Sigmoid colon (tissue), 4 donors: ENCODE measurements around the gene MYOC.

Experiments used
- EP300 ChIP-seq, 4 donors: sonication (generic); formaldehyde crosslinking; IDR thresholded peaks; one replicate each; pipeline ENCODE4 v1.6.1; 2017; ENCODE audit warnings: antibody characterized with exemption in 4 of 4
- POLR2A ChIP-seq, 2 donors: fragments of 450-650 bp; IDR thresholded peaks; one replicate each; pipeline ENCODE4 v1.6.1; 2016; ENCODE audit warnings: antibody characterized with exemption in 2 of 2, mild to moderate bottlenecking in 2 of 2, moderate library complexity in 2 of 2
- POLR2AphosphoS5 ChIP-seq, 4 donors: sonication (generic); formaldehyde crosslinking; IDR thresholded peaks; one replicate each; pipeline ENCODE4 v1.6.1; 2017; ENCODE audit warnings: antibody characterized with exemption in 4 of 4
- TF ChIP-seq, protein P1 (sequence below), 4 experiments: fragments of 450-650 bp in 3 of 4; fragments of 200-600 bp in 1 of 4; IDR thresholded peaks; one replicate each; pipeline ENCODE4 v1.5.1; 2016 to 2019; ENCODE audit warnings: antibody characterized with exemption in 4 of 4, mild to moderate bottlenecking in 3 of 4, moderate library complexity in 2 of 4

DNA sequence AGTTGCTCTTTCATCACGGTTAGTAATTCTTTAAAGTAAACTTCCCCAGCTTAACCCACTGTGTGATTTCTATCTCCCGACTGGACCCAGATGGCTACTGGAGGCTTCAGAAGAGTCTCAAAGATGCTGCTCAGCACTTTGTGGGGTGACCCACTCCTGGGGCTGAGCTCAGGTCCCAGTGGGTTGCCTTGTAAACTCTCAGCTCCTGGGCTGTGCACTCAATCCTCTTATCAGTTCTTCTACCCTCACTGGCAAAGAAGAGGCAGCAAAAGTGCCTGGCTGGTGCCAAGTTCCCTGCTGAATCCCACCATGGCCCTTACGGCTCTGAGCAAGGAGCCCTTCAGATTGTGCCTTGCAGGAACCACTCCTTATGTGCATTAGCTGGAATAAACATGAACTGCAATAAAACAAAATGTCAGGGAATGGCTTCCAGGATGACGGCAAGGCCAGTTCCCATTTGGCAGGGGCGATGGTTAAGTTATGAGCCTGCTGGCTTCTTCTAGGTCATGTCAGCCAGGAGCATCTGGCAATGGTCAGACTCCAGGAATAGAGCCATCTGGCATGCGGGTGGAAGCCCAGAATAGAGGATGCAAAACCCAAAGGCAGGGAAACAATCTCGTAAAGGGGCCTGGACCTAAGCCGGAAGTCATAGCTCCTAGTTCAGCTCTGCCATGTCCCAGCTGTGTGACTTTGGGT lies 6.8 kb downstream of the MYOC start:
- TF ChIP-seq POLR2AphosphoS5 (IDR thresholded peaks at IDR 0.05) (peak; percentile 91 to 95 (median 94)), EP300 (IDR thresholded peaks at IDR 0.05) (peak; percentile 52 to 91 (median 82)), POLR2A (IDR thresholded peaks at IDR 0.05) (no peak)
- TF ChIP-seq, protein P1, sequence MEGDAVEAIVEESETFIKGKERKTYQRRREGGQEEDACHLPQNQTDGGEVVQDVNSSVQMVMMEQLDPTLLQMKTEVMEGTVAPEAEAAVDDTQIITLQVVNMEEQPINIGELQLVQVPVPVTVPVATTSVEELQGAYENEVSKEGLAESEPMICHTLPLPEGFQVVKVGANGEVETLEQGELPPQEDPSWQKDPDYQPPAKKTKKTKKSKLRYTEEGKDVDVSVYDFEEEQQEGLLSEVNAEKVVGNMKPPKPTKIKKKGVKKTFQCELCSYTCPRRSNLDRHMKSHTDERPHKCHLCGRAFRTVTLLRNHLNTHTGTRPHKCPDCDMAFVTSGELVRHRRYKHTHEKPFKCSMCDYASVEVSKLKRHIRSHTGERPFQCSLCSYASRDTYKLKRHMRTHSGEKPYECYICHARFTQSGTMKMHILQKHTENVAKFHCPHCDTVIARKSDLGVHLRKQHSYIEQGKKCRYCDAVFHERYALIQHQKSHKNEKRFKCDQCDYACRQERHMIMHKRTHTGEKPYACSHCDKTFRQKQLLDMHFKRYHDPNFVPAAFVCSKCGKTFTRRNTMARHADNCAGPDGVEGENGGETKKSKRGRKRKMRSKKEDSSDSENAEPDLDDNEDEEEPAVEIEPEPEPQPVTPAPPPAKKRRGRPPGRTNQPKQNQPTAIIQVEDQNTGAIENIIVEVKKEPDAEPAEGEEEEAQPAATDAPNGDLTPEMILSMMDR (IDR thresholded peaks at IDR 0.05): no peak
